K562 (cell line): Measurements from ENCODE around the gene TLN1. TPM values are rescaled to one million over a fixed set of nuclear protein-coding genes. Genes with fewer than 3 reads are reported as not detected.
A peak's percentile ranks its signal among the peaks of the same experiment; 100 is the strongest.

ENCODE experiments used
- CBX5 ChIP-seq: IDR thresholded peaks from 2 replicates; pipeline ENCODE4 v1.6.1; 2014; ENCODE audit warnings: low read depth, borderline replicate concordance
- CHD2 ChIP-seq: IDR thresholded peaks from 2 replicates; pipeline ENCODE4 v1.6.1; 2011; ENCODE audit warnings: low read depth, low read length
- FOSL1 ChIP-seq: fragments of 200-800 bp; sonication (Bioruptor generic); conservative IDR thresholded peaks from 2 replicates; pipeline ENCODE4 v1.6.1; 2016; ENCODE audit warnings: missing genetic modification characterization, missing compliant biosample characterization
- FOXA1 ChIP-seq: fragments of 450-650 bp; IDR thresholded peaks from 2 replicates; pipeline ENCODE4 v1.6.1; 2016; ENCODE audit warnings: mild to moderate bottlenecking, borderline replicate concordance
- GABPB2 ChIP-seq: fragments of 250-450 bp; sonication (Bioruptor Pico); conservative IDR thresholded peaks from 2 replicates; pipeline ENCODE4 v1.5.1; 2021; ENCODE audit warnings: mild to moderate bottlenecking
- HDGF ChIP-seq: fragments of 450-650 bp; IDR thresholded peaks from 2 replicates; pipeline ENCODE4 v1.6.1; 2016
- HNRNPL ChIP-seq: fragments of 200-400 bp; formaldehyde crosslinking; IDR thresholded peaks from 2 replicates; pipeline ENCODE4 v1.6.1; 2017; ENCODE audit warnings: low read depth, mild to moderate bottlenecking, low read length
- MAFF ChIP-seq: IDR thresholded peaks from 2 replicates; pipeline ENCODE4 v1.6.1; 2012; ENCODE audit warnings: low read length, improper control_type of control experiment
- MLX ChIP-seq, 2 experiments: fragments of 450-650 bp in 1 of 2; sonication (generic) in 1 of 2; formaldehyde crosslinking; conservative IDR thresholded peaks; 2 replicates each; pipeline versions ENCODE4 v1.4.0 to v1.8.1; 2020 to 2022; ENCODE audit warnings: mild to moderate bottlenecking in 1 of 2, missing genetic modification reagents in 1 of 2
- MTA2 ChIP-seq: fragments of 450-650 bp; IDR thresholded peaks from 2 replicates; pipeline ENCODE4 v1.6.1; 2016; ENCODE audit warnings: low read depth
- NEUROD1 ChIP-seq: fragments of 150-350 bp; IDR thresholded peaks from 2 replicates; pipeline ENCODE4 v1.6.1; 2014; ENCODE audit warnings: borderline replicate concordance, low read length, low read depth; ENCODE audit not compliant: partially characterized antibody
- PHB ChIP-seq: fragments of 250-450 bp; sonication (Bioruptor Pico); IDR thresholded peaks from 2 replicates; pipeline ENCODE4 v1.5.0; 2021
- PHF20 ChIP-seq: fragments of 450-650 bp; IDR thresholded peaks from 2 replicates; pipeline ENCODE4 v1.6.1; 2018; ENCODE audit not compliant: partially characterized antibody
- PREB ChIP-seq: sonication (generic); formaldehyde crosslinking; IDR thresholded peaks from 2 replicates; pipeline ENCODE4 v1.8.1; 2023; ENCODE audit warnings: mild to moderate bottlenecking, missing genetic modification reagents
- ZNF224 ChIP-seq: sonication (generic); formaldehyde crosslinking; IDR thresholded peaks from 2 replicates; pipeline ENCODE4 v1.8.0; 2022; ENCODE audit warnings: mild to moderate bottlenecking, missing genetic modification reagents
- ZNF318 ChIP-seq, 2 experiments: fragments of 450-650 bp; IDR thresholded peaks; 2 replicates each; pipeline ENCODE4 v1.6.1; 2016; ENCODE audit warnings: mild to moderate bottlenecking in 2 of 2, borderline replicate concordance in 1 of 2, low read depth in 1 of 2, moderate library complexity in 1 of 2
- ZNF511 ChIP-seq: sonication (generic); formaldehyde crosslinking; IDR thresholded peaks from 2 replicates; pipeline ENCODE4 v1.8.0; 2022; ENCODE audit warnings: mild to moderate bottlenecking, missing genetic modification reagents
- ZNF76 ChIP-seq: fragments of 250-450 bp; sonication (Bioruptor Pico); IDR thresholded peaks from 2 replicates; pipeline ENCODE4 v1.4.0; 2020; ENCODE audit warnings: mild to moderate bottlenecking, moderate library complexity, borderline replicate concordance
- polyA plus RNA-seq, 8 experiments: library from polyadenylated mRNA; depleted of rRNA in 4 of 8; stranded (reverse) in 5 of 8; unstranded in 3 of 8; fragments of >200 nt; fragmentation: Nextera tagmentation in 2 of 8; fragmentation: Illumina TruSeq in 1 of 8; extraction: Ambion mirVana in 2 of 8; extraction: Trizol in 1 of 8; gene quantifications; 2 replicates each; pipeline versions ENCODE4 v1.2.1 to v1.2.3, GENCODE V29; 2011 to 2014; ENCODE audit warnings: inconsistent platforms in 1 of 8, missing spikeins in 1 of 8
- total RNA-seq, 7 experiments: library from RNA; depleted of rRNA in 6 of 7; stranded (reverse); fragments of >200 nt in 6 of 7; fragmentation: Illumina TruSeq in 2 of 7; extraction: Trizol in 2 of 7; gene quantifications; 2 replicates each; pipeline versions ENCODE4 v1.2.1 to v1.2.3, GENCODE V29; 2011 to 2021; ENCODE audit warnings: low replicate concordance in 1 of 7

TLN1 gene
- total and polyA plus RNA-seq, 9 of the 15 experiments (the other 6 are each of a cell fraction or from before 2014, with no cell fraction given): 3.6 to 240 (median 54.8) TPM

GRCh38 chr9:35664531-35665470 lies 67.2 kb downstream of the TLN1 start, which contains the start of gene ARHGEF39 (continued):
- TF ChIP-seq FOSL1 (tag) (no peak), HNRNPL (peak; percentile 76), MAFF (no peak), MTA2 (no peak), CBX5 (no peak), MLX (CRISPR knock-in tag; conservative IDR thresholded peaks at IDR 0.05) (no peak), PHF20 (no peak), ZNF76 (CRISPR knock-in tag) (no peak), NEUROD1 (no peak), FOXA1 (no peak), PREB (no peak), HDGF (no peak), CHD2 (no peak), GABPB2 (CRISPR knock-in tag) (no peak), ZNF318 (IDR thresholded peaks at IDR 0.05; ENCODE audit: borderline replicate concordance in 1 of 2, low read depth in 1 of 2) (no peak), ZNF224 (CRISPR knock-in tag) (no peak), PHB (no peak), ZNF511 (CRISPR knock-in tag) (no peak)
